ENCODE results near the gene USP3. TPM values are rescaled to one million over a fixed set of nuclear protein-coding genes. Genes with fewer than 3 reads are reported as not detected.

Gene USP3
- total and polyA plus RNA-seq, 2 of the 4 experiments (the other 2 are of a cell fraction) = 17.3 to 52.3 TPM

GRCh38 chr15:63492541-63493077 lies 11.8 kb upstream of the USP3 start:
- DNase-seq = peak; percentile 87
- Histone ChIP-seq H3K56ac (ENCODE audit: extremely low read depth, insufficient read depth, low read length) (peak overlapping the region; percentile 51; the same call in 1 of the 2 replicates), H3K9me1 (ENCODE audit: insufficient read depth, low read length) (peaks cover 18% of the 10 kb centered on the region), H3K23ac (ENCODE audit: low read depth, low read length) (peak overlapping the region; percentile 26; the same call in 1 of the 2 replicates), H2AK5ac (ENCODE audit: low read depth, low read length) (peak overlapping the region; percentile 68; the same call in 1 of the 2 replicates), H3K14ac (replicated peaks; ENCODE audit: low read depth, low read length) (peak overlapping the region; percentile 69), H2BK5ac (ENCODE audit: low read depth, low read length, poor library complexity, severe bottlenecking) (peak overlapping the region; percentile 70), H3K27ac (ENCODE audit: insufficient read depth, low read length) (peak overlapping the region; percentile 61), H3K4me2 (ENCODE audit: low read depth, low read length) (peak overlapping the region; percentile 58), H4K8ac (ENCODE audit: low read depth in 2 of 2, low read length in 2 of 2) (peak overlapping the region; percentile 16 to 71; a peak in 3 of 4 replicates), H3K18ac (ENCODE audit: low read depth, low read length) (peak overlapping the region; percentile 86), H4K5ac (ENCODE audit: low read depth, low read length) (peak overlapping the region; percentile 68; the same call in 1 of the 2 replicates), H3K4me3 (ENCODE audit: insufficient read depth, low read depth, low read length) (no peak overlapping the region), H3K4me1 (ENCODE audit: control insufficient read depth, insufficient read depth, low read length) (peaks cover 16% of the 10 kb centered on the region), H3K9ac (ENCODE audit: low read depth, low read length) (no peak overlapping the region), H4K20me1 (ENCODE audit: insufficient read depth, low read length) (no peaks in the 10 kb centered on the region), H2BK20ac (ENCODE audit: low read depth, low read length) (peak overlapping the region; percentile 88), H2BK120ac (ENCODE audit: low read depth, low read length) (peak overlapping the region; percentile 88), H2BK15ac (ENCODE audit: low read depth, low read length) (peak overlapping the region; percentile 76), H2AK9ac (replicated peaks; ENCODE audit: low read depth, low read length, poor library complexity) (peak overlapping the region; percentile 65), H3K79me1 (ENCODE audit: low read depth in 1 of 2, low read length in 2 of 2) (no peaks in the 10 kb centered on the region), H4K91ac (ENCODE audit: insufficient read depth, low read depth, low read length) (peak overlapping the region; percentile 67), H3K4ac (ENCODE audit: low read depth, low read length) (peak overlapping the region; percentile 84), H3K36me3 (ENCODE audit: control insufficient read depth, insufficient read depth, low read length) (no peaks in the 10 kb centered on the region), H3K9me3 (ENCODE audit: control insufficient read depth, insufficient read depth, low read length) (no peaks in the 10 kb centered on the region), H3K27me3 (ENCODE audit: control insufficient read depth, insufficient read depth, low read length) (peaks cover 2% of the 10 kb centered on the region; the same call in 1 of the 2 replicates), H2AFZ (replicated peaks; ENCODE audit: low read length, poor library complexity) (no peak overlapping the region)
- ChIA-PET POLR2A (ENCODE audit: unreplicated experiment) (interaction anchor here (1.0 kb wide), 1 partner anchor 13 kb away, joined by 3 read pairs; no protein-coding TSS in a partner anchor), CTCF (interaction anchor here (0.7 to 0.9 kb wide), 2 partner anchors 13 to 69 kb away, joined by 4 to 7 read pairs; no protein-coding TSS in a partner anchor)
- dilution Hi-C loops (cut with HindIII; ENCODE audit: low sequenced_read_pairs, unreplicated experiment) = no loop called here
- BruUV-seq (replicated peaks) = no TSS peak
- no CpG with 5 or more reads among the region's 8 CpGs for WGBS, 2 experiments (ENCODE audit: extremely low coverage in 2 of 2, insufficient read length in 1 of 2)
- in situ Hi-C loops (cut with MboI; ENCODE audit: low sequenced_read_pairs) = no loop called here
- TF ChIP-seq NFE2L2 (IDR thresholded peaks at IDR 0.05; ENCODE audit: low read depth, low read length) (no peak), SMC3 (IDR thresholded peaks at IDR 0.05; ENCODE audit: low read depth, low read length) (no peak), RCOR1 (IDR thresholded peaks at IDR 0.05; ENCODE audit: insufficient replicate concordance, low read length) (no peak), ELK1 (IDR thresholded peaks at IDR 0.05; ENCODE audit: borderline replicate concordance, low read depth, low read length) (no peak), MXI1 (IDR thresholded peaks at IDR 0.05; ENCODE audit: borderline replicate concordance, low read depth, low read length) (no peak), POLR2A (IDR thresholded peaks at IDR 0.05; ENCODE audit: low read depth, low read length) (no peak), CTCF (conservative IDR thresholded peaks at IDR 0.05; ENCODE audit: low read depth, low read length) (no peak), RAD21 (IDR thresholded peaks at IDR 0.05; ENCODE audit: low read length) (no peak), MAFK (IDR thresholded peaks at IDR 0.05; ENCODE audit: low read depth, low read length) (no peak), USF2 (IDR thresholded peaks at IDR 0.05; ENCODE audit: low read depth, low read length) (no peak), BHLHE40 (IDR thresholded peaks at IDR 0.05; ENCODE audit: low read depth, low read length) (peak; percentile 28; the same call in 1 of the 2 replicates), FOS (IDR thresholded peaks at IDR 0.05; ENCODE audit: low read depth, low read length) (peak; percentile 81)
- ATAC-seq (ENCODE audit: low read depth) = peak; percentile 81
- intact Hi-C loops (cut with micrococcal nuclease) = no loop called here
